ENCODE measurements around the gene ADCY2.

The ADCY2 gene

DNA sequence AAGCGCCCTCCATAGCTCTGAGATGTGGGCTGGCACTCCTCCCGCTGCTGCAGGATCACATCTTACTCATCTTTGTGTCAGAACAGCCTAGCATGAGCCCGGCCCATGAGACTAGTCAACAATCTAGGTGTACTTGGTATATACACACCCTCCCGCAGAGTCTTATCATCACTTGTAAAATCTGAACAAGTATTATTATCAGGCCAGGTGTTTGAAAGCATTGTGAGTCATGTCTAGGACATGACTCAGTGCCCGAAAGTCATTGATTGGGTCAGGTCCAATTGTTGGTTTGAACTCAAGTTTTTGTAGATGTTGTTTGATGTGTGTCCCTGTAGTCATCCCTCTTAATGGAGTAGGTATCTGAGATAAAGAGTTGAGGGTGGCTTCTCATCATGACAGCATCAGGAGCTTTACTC is 346.3 kb downstream of the ADCY2 start:
- DNase-seq (ENCODE audit: low read depth), result no peak
- H3K4me3 ChIP-seq (ENCODE audit: low read depth, low read length), result no peak overlapping the region
- no peak for TF ChIP-seq CTCF (IDR thresholded peaks at IDR 0.05; ENCODE audit: low read depth, low read length, missing control alignments)

- peak; percentile 5 for DNase-seq (ENCODE audit: low read depth)
- peak; percentile 78 for TF ChIP-seq CTCF (IDR thresholded peaks at IDR 0.05; ENCODE audit: low read depth, low read length, missing control alignments)
- no peak overlapping the region for H3K4me3 ChIP-seq (ENCODE audit: low read depth, low read length)
These were observed 350.1 kb downstream of the ADCY2 start for GRCh38 chr5:7745882-7746610.

GRCh38 chr5:7747728-7748127 is 351.8 kb downstream of the ADCY2 start:
- DNase-seq (ENCODE audit: low read depth), result no peak
- TF ChIP-seq CTCF (IDR thresholded peaks at IDR 0.05; ENCODE audit: low read depth, low read length, missing control alignments), result no peak
- H3K4me3 ChIP-seq (ENCODE audit: low read depth, low read length), result no peak overlapping the region

DNA sequence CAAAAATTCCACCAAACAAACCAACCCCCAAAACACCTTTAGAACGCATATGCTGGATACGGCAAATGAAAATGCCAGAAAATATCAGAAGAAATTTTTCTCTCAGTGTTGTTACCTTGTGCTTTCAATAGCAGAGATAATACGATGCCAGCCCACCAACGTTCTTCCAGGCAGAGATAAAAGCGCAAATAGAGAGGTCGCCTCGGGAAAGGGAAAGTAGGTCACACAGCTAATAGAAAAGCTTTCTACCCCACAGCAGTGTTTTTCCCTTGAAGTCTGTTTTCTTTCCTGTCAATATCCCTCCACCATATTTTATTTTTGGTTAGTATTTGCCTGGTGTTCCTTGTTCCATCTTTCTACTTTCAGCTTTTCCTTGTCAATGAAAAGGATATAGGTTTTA is 353.7 kb downstream of the ADCY2 start:
- no peak for DNase-seq (ENCODE audit: low read depth)
- TF ChIP-seq CTCF (IDR thresholded peaks at IDR 0.05; ENCODE audit: low read depth, low read length, missing control alignments), result no peak
- no peak overlapping the region for H3K4me3 ChIP-seq (ENCODE audit: low read depth, low read length)

GRCh38 chr5:7751874-7752273 is 355.9 kb downstream of the ADCY2 start:
- no peak for TF ChIP-seq CTCF (IDR thresholded peaks at IDR 0.05; ENCODE audit: low read depth, low read length, missing control alignments)
- H3K4me3 ChIP-seq (ENCODE audit: low read depth, low read length), result no peak overlapping the region
- DNase-seq (ENCODE audit: low read depth), result no peak

DNA sequence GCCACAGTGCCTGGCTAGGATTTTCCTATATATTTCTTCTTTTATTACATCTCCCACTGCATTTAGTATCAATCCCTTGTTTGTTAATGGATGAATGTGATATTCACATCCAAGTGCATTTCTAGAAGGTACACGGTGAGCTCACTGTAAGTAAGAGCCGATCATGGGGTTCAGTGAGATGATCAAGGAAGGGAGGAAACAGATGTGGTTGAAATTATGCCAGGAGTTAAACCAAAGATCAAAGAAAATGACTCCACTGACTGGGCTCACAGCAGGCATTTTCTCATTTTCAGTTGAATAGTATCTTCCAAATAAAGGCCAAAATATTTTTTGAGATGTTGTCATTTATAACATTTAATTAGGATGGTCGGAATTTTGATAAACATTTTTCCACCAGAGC is 357.2 kb downstream of the ADCY2 start:
- no peak for DNase-seq (ENCODE audit: low read depth)
- no peak for TF ChIP-seq CTCF (IDR thresholded peaks at IDR 0.05; ENCODE audit: low read depth, low read length, missing control alignments)
- no peak overlapping the region for H3K4me3 ChIP-seq (ENCODE audit: low read depth, low read length)

GRCh38 chr5:7753596-7753995 is 357.7 kb downstream of the ADCY2 start:
- TF ChIP-seq CTCF (IDR thresholded peaks at IDR 0.05; ENCODE audit: low read depth, low read length, missing control alignments), result no peak
- DNase-seq (ENCODE audit: low read depth), result no peak
- H3K4me3 ChIP-seq (ENCODE audit: low read depth, low read length), result no peak overlapping the region

Data from GM12864 (cell line).